SIG-M5 (cell line): ENCODE measurements around the gene PCK2.
A peak's percentile ranks its signal among the peaks of the same experiment; 100 is the strongest.

Source experiments
- DNase-seq: peaks from one replicate; lab custom pipeline; 2025; lab: John Stamatoyannopoulos, UW

The PCK2 gene

GRCh38 chr14:24137529-24138395 is 43.7 kb downstream of the PCK2 start:
- DNase-seq: no peak

GRCh38 chr14:24138396-24139271 is 44.5 kb downstream of the PCK2 start:
- DNase-seq: no peak

GRCh38 chr14:24139272-24139934 is 45.3 kb downstream of the PCK2 start:
- DNase-seq: no peak

- DNase-seq: peak; percentile 96
Measured at GRCh38 chr14:24141097-24141880, 47.2 kb downstream of the PCK2 start, which contains the start of gene EMC9. Gene EMC9, minus strand, starts transcription at chr14:24141591. Its CDS starts 287 bp downstream, at chr14:24141304.

- DNase-seq: no peak
Measured at GRCh38 chr14:24143511-24143910, 49.4 kb downstream of the PCK2 start.

GRCh38 chr14:24144451-24144850 is 50.3 kb downstream of the PCK2 start:
- no peak for DNase-seq

- DNase-seq: no peak
Measured at GRCh38 chr14:24145219-24145618, 51.1 kb downstream of the PCK2 start.

GRCh38 chr14:24145690-24146452 is 51.8 kb downstream of the PCK2 start:
- no peak for DNase-seq

- peak; percentile 68 for DNase-seq
Measured at GRCh38 chr14:24146453-24146977, 52.4 kb downstream of the PCK2 start, which contains the start of gene PSME2. Gene PSME2, minus strand, starts transcription at chr14:24146610. Its CDS starts 29 bp downstream, at chr14:24146581.

- peak; percentile 86 for DNase-seq
Measured at GRCh38 chr14:24146978-24147760, 53.1 kb downstream of the PCK2 start, which contains the start of gene RNF31. Gene RNF31, plus strand, starts transcription at chr14:24147498. Its CDS starts 201 bp downstream, at chr14:24147699.

GRCh38 chr14:24147761-24148428 is 53.8 kb downstream of the PCK2 start:
- no peak for DNase-seq

GRCh38 chr14:24149302-24149969 is 55.3 kb downstream of the PCK2 start:
- DNase-seq: no peak

GRCh38 chr14:24150061-24150460 is 56.0 kb downstream of the PCK2 start:
- DNase-seq: no peak

GRCh38 chr14:24150567-24150966 is 56.5 kb downstream of the PCK2 start:
- DNase-seq: no peak

GRCh38 chr14:24150993-24151392 is 56.9 kb downstream of the PCK2 start:
- DNase-seq: no peak

GRCh38 chr14:24151404-24152080 is 57.4 kb downstream of the PCK2 start:
- no peak for DNase-seq
